Testis (tissue), 2 donors: Measurements from ENCODE around the gene NCOA6.

Experiments
- CTCF ChIP-seq, 3 experiments: fragments of 450-650 bp in 2 of 3; fragments of 200-600 bp in 1 of 3; sonication (generic) in 1 of 3; IDR thresholded peaks; one replicate each; pipeline ENCODE4 v1.5.1; 2016 to 2019; ENCODE audit warnings: antibody characterized with exemption in 3 of 3, mild to moderate bottlenecking in 2 of 3, moderate library complexity in 1 of 3
- POLR2A ChIP-seq: fragments of 450-650 bp; IDR thresholded peaks from one replicate; pipeline ENCODE4 v1.6.1; 2017; ENCODE audit warnings: antibody characterized with exemption, mild to moderate bottlenecking, moderate library complexity

- TF ChIP-seq CTCF (IDR thresholded peaks at IDR 0.05): no peak
- TF ChIP-seq POLR2A: no peak
Measured at GRCh38 chr20:34871966-34872621, 46.6 kb upstream of the NCOA6 start.
